Right lung (tissue), 5 donors: ENCODE results near the gene HMGA1. TPM values are rescaled to one million over a fixed set of nuclear protein-coding genes. Genes with fewer than 3 reads are reported as not detected.

ENCODE experiments used
- DNase-seq, 2 donors: peaks; one replicate each; pipeline ENCODE4 v3.0.0-alpha.2; 2013
- polyA plus RNA-seq, 5 donors: library from polyadenylated mRNA; unstranded; fragments of 120-200 nt; gene quantifications; one replicate each; pipeline versions ENCODE4 v1.2.1 to v1.2.3, GENCODE V29; 2013; ENCODE audit warnings: inconsistent platforms in 1 of 5, low replicate concordance in 1 of 5; ENCODE audit not compliant: insufficient read length in 5 of 5, insufficient read depth in 1 of 5

The HMGA1 gene
- polyA plus RNA-seq, 5 donors, result 148 to 194 (median 172) TPM

- DNase-seq, result no peak
These were observed 48.1 kb downstream of the HMGA1 start for GRCh38 chr6:34284563-34285447.

- no peak for DNase-seq
These were observed 48.9 kb downstream of the HMGA1 start for GRCh38 chr6:34285448-34286164.

GRCh38 chr6:34288581-34288980 lies 51.9 kb downstream of the HMGA1 start:
- DNase-seq, result no peak

GRCh38 chr6:34289137-34289536 lies 52.5 kb downstream of the HMGA1 start:
- no peak for DNase-seq

GRCh38 chr6:34292954-34293353 lies 56.3 kb downstream of the HMGA1 start:
- no peak for DNase-seq

GRCh38 chr6:34295721-34296120 lies 59.0 kb downstream of the HMGA1 start:
- DNase-seq, result no peak

Other genes starting within 250 kb of the HMGA1 start
- under 1 TPM; 0.33 to 0.60 (median 0.37) TPM for gene GRM4, start 90.8 kb upstream of the HMGA1 start, polyA plus RNA-seq
- 10 to 100 TPM in 4 of 5 donors, 1 to 10 TPM in 1; 9.0 to 16.5 (median 12.7) TPM for gene SMIM29, start 12.1 kb downstream of the HMGA1 start, polyA plus RNA-seq
- gene NUDT3, start 155.8 kb downstream of the HMGA1 start, polyA plus RNA-seq, result 10 to 100 TPM; 10.6 to 16.3 (median 15.0) TPM
- gene RPS10, start 189.2 kb downstream of the HMGA1 start, polyA plus RNA-seq, result 1,000 to 10,000 TPM; 1,386 to 2,076 (median 1,588) TPM
- under 1 TPM; 0.24 to 0.76 (median 0.31) TPM for gene PACSIN1, start 229.2 kb downstream of the HMGA1 start, polyA plus RNA-seq